Measurements from ENCODE around the gene PSMD11. TPM values are rescaled to one million over a fixed set of nuclear protein-coding genes. Genes with fewer than 3 reads are reported as not detected.

The PSMD11 gene
- total RNA-seq, 1 donor from 2014 or later = 110 TPM

DNA sequence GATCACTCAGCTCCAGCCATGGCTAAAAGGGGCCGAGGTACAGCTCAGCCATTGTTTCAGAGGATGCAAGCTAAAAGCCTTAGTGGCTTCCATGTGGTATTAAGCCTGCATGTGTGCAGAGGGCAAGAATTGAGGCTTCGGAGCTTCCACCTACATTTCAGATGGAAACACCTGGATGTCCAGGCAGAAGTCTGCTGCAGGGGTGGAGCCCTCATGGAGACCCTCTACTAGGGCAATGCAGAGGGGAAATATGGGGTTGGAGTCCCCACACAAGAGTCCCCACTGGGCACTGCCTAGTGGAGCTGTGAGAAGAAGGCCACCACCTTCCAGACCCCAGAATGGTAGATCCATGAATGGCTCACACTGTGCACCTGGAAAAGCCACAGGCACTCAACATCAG, 14.7 kb upstream of the PSMD11 start:
- no peak for TF ChIP-seq CTCF (IDR thresholded peaks at IDR 0.05; ENCODE audit: unreplicated experiment)
- Mint-ChIP-seq H3K36me3 (ENCODE audit: low read depth, unreplicated experiment) (peaks cover 17% of the 10 kb centered on the region), H3K27ac (ENCODE audit: unreplicated experiment) (no peak overlapping the region), H3K27me3 (ENCODE audit: unreplicated experiment) (peaks cover 6% of the 10 kb centered on the region), H3K4me1 (ENCODE audit: unreplicated experiment) (no peaks in the 10 kb centered on the region), H3K9me3 (ENCODE audit: unreplicated experiment) (peaks cover 11% of the 10 kb centered on the region), H3K4me3 (ENCODE audit: unreplicated experiment) (no peak overlapping the region)
- DNase-seq (ENCODE audit: low spot score) = no peak

DNA sequence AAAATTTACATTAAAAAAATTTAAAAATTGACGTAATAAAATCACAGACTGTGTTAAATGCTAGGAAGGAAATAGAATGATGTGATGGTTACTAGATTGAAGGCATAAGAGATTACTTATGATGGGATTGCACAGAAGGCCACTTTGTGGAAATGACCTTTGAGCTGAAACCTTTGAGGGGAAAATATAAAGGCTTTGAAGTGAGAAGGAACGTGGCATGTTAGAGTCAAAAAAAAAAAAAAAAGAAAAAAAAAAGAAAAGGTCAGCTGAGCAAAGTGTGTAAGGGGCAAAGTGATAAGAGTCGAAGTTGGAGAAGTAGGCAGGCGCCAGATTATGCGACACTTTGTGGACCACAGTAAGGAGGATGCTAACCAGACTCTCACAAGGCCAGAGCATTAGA, 3.6 kb upstream of the PSMD11 start:
- no peak overlapping the region for H3K4me3 Mint-ChIP-seq (ENCODE audit: unreplicated experiment)
- peaks cover 10% of the 10 kb centered on the region for H3K36me3 Mint-ChIP-seq (ENCODE audit: low read depth, unreplicated experiment)
- DNase-seq (ENCODE audit: low spot score) = no peak
- H3K27ac Mint-ChIP-seq (ENCODE audit: unreplicated experiment) = no peak overlapping the region
- H3K9me3 Mint-ChIP-seq (ENCODE audit: unreplicated experiment) = no peaks in the 10 kb centered on the region
- H3K27me3 Mint-ChIP-seq (ENCODE audit: unreplicated experiment) = peaks cover 3% of the 10 kb centered on the region
- H3K4me1 Mint-ChIP-seq (ENCODE audit: unreplicated experiment) = peaks cover 13% of the 10 kb centered on the region
- TF ChIP-seq CTCF (IDR thresholded peaks at IDR 0.05; ENCODE audit: unreplicated experiment) = no peak

GRCh38 chr17:32441886-32442285, 2.4 kb upstream of the PSMD11 start:
- Mint-ChIP-seq H3K36me3 (ENCODE audit: low read depth, unreplicated experiment) (peaks cover 4% of the 10 kb centered on the region), H3K27me3 (ENCODE audit: unreplicated experiment) (peaks cover 3% of the 10 kb centered on the region), H3K4me3 (ENCODE audit: unreplicated experiment) (no peak overlapping the region), H3K4me1 (ENCODE audit: unreplicated experiment) (peaks cover 16% of the 10 kb centered on the region), H3K27ac (ENCODE audit: unreplicated experiment) (no peak overlapping the region), H3K9me3 (ENCODE audit: unreplicated experiment) (no peaks in the 10 kb centered on the region)
- no peak for DNase-seq (ENCODE audit: low spot score)
- TF ChIP-seq CTCF (IDR thresholded peaks at IDR 0.05; ENCODE audit: unreplicated experiment) = no peak

GRCh38 chr17:32443827-32444300, 446 bp upstream of the PSMD11 start:
- no peak for TF ChIP-seq CTCF (IDR thresholded peaks at IDR 0.05; ENCODE audit: unreplicated experiment)
- no peak for DNase-seq (ENCODE audit: low spot score)
- peaks cover 3% of the 10 kb centered on the region for H3K27me3 Mint-ChIP-seq (ENCODE audit: unreplicated experiment)
- H3K9me3 Mint-ChIP-seq (ENCODE audit: unreplicated experiment) = no peaks in the 10 kb centered on the region
- peaks cover 4% of the 10 kb centered on the region for H3K36me3 Mint-ChIP-seq (ENCODE audit: low read depth, unreplicated experiment)
- H3K4me3 Mint-ChIP-seq (ENCODE audit: unreplicated experiment) = peak overlapping the region; percentile 88
- no peak overlapping the region for H3K27ac Mint-ChIP-seq (ENCODE audit: unreplicated experiment)
- peaks cover 16% of the 10 kb centered on the region for H3K4me1 Mint-ChIP-seq (ENCODE audit: unreplicated experiment)

GRCh38 chr17:32445074-32445415, 735 bp downstream of the PSMD11 start:
- Mint-ChIP-seq H3K9me3 (ENCODE audit: unreplicated experiment) (no peaks in the 10 kb centered on the region), H3K4me1 (ENCODE audit: unreplicated experiment) (peaks cover 16% of the 10 kb centered on the region)

More at GRCh38 chr17:32445074-32445415, 735 bp downstream of the PSMD11 start:
- Mint-ChIP-seq H3K27me3 (ENCODE audit: unreplicated experiment) (peaks cover 3% of the 10 kb centered on the region), H3K27ac (ENCODE audit: unreplicated experiment) (peak overlapping the region; percentile 93), H3K4me3 (ENCODE audit: unreplicated experiment) (peak overlapping the region; percentile 85), H3K36me3 (ENCODE audit: low read depth, unreplicated experiment) (peaks cover 4% of the 10 kb centered on the region)
- DNase-seq (ENCODE audit: low spot score) = no peak
- TF ChIP-seq CTCF (IDR thresholded peaks at IDR 0.05; ENCODE audit: unreplicated experiment) = no peak
